Keratinocyte (primary cell): ENCODE results near the gene COPG2.

ENCODE experiments used
- EZH2 ChIP-seq: IDR thresholded peaks from one replicate; pipeline ENCODE4 v1.6.1; 2012; ENCODE audit warnings: inconsistent platforms, mild to moderate bottlenecking, low read length, moderate library complexity
- TF ChIP-seq, protein P1 (sequence below), 3 experiments: IDR thresholded peaks in 1 of 3; conservative IDR thresholded peaks in 1 of 3; optimal IDR thresholded peaks in 1 of 3; 2 replicates in 2 of 3; 3 replicates in 1 of 3; pipeline versions ENCODE3 to v1.5.1; 2011; ENCODE audit warnings: low read length in 3 of 3, mild to moderate bottlenecking in 3 of 3, moderate library complexity in 2 of 3, control low read depth in 1 of 3, inconsistent platforms in 1 of 3; ENCODE audit not compliant: insufficient read depth in 2 of 3; ENCODE audit errors: extremely low read depth in 1 of 3

DNA sequence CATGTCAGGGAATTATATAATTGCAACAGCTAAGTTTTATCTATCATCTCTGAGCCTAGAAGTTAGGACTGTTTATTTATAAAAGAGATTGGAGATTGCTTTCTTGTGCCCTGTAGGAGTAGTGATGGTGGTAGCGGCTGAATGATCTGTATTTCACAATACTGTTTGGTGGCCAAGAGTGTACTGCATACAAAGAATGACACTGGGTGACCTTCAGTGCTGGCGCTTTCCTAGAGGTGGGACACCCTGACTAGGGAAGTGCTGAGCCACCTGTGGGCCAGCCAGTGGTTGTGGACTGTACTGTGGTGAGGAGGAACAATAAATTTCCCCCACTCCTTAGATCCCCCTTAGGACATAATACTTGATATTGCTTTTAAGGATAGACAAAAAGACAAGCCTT lies 53.0 kb downstream of the COPG2 start:
- TF ChIP-seq, protein P1, sequence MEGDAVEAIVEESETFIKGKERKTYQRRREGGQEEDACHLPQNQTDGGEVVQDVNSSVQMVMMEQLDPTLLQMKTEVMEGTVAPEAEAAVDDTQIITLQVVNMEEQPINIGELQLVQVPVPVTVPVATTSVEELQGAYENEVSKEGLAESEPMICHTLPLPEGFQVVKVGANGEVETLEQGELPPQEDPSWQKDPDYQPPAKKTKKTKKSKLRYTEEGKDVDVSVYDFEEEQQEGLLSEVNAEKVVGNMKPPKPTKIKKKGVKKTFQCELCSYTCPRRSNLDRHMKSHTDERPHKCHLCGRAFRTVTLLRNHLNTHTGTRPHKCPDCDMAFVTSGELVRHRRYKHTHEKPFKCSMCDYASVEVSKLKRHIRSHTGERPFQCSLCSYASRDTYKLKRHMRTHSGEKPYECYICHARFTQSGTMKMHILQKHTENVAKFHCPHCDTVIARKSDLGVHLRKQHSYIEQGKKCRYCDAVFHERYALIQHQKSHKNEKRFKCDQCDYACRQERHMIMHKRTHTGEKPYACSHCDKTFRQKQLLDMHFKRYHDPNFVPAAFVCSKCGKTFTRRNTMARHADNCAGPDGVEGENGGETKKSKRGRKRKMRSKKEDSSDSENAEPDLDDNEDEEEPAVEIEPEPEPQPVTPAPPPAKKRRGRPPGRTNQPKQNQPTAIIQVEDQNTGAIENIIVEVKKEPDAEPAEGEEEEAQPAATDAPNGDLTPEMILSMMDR (optimal IDR thresholded peaks at IDR 0.05 in 1 of 3, IDR thresholded peaks at IDR 0.05 in 1 of 3, conservative IDR thresholded peaks at IDR 0.05 in 1 of 3; ENCODE audit: extremely low read depth in 1 of 3, insufficient read depth in 2 of 3, low read length in 3 of 3): no peak
- TF ChIP-seq EZH2: no peak
